Thymus (tissue), 11 donors: Measurements from ENCODE around the gene CYB561. TPM values are rescaled to one million over a fixed set of nuclear protein-coding genes. Genes with fewer than 3 reads are reported as not detected.

Source experiments
- DNase-seq, 9 donors: peaks; one replicate each; pipeline ENCODE4 v3.0.0-alpha.2; 2013; ENCODE audit warnings: low spot score in 9 of 9, low read depth in 6 of 9, missing footprints in 1 of 9
- H3K27ac ChIP-seq, 2 donors: one replicate each; pipeline ENCODE4 v1.5.1; 2013; ENCODE audit warnings: control low read depth in 1 of 2, low read depth in 1 of 2, low read length in 1 of 2, mild to moderate bottlenecking in 1 of 2, moderate library complexity in 1 of 2
- H3K27me3 ChIP-seq, 2 donors: one replicate each; pipeline ENCODE4 v1.5.1; 2013; ENCODE audit warnings: low read length in 1 of 2; ENCODE audit not compliant: control insufficient read depth in 2 of 2, insufficient read depth in 1 of 2
- H3K36me3 ChIP-seq, 2 donors: one replicate each; pipeline ENCODE4 v1.5.1; 2013; ENCODE audit warnings: low read length in 1 of 2, mild to moderate bottlenecking in 1 of 2, moderate library complexity in 1 of 2; ENCODE audit not compliant: control insufficient read depth in 2 of 2, insufficient read depth in 2 of 2
- H3K4me1 ChIP-seq, 2 donors: one replicate each; pipeline ENCODE4 v1.5.1; 2013; ENCODE audit warnings: low read length in 2 of 2; ENCODE audit not compliant: control insufficient read depth in 2 of 2, insufficient read depth in 2 of 2
- H3K4me3 ChIP-seq, 2 donors: one replicate each; pipeline ENCODE4 v1.5.1; 2013; ENCODE audit warnings: low read length in 2 of 2, control low read depth in 1 of 2, mild to moderate bottlenecking in 1 of 2
- H3K9me3 ChIP-seq, 2 donors: one replicate each; pipeline ENCODE4 v1.5.1; 2013; ENCODE audit warnings: low read length in 1 of 2, mild to moderate bottlenecking in 1 of 2; ENCODE audit not compliant: control insufficient read depth in 2 of 2, insufficient read depth in 1 of 2
- WGBS: extraction: QIAGEN DNeasy Blood & Tissue Kit; methylation state at CpG from one replicate; pipeline ENCODE4 v1.1.7; 2013; 5-methylcytosine and 5-hydroxymethylcytosine counted together
- polyA plus RNA-seq: library from polyadenylated mRNA; stranded (reverse); fragments of 200-250 nt; gene quantifications from one replicate; pipeline ENCODE4 v1.2.3, GENCODE V29; 2013
- total RNA-seq: library from RNA; stranded (reverse); fragments of 120-200 nt; gene quantifications from one replicate; pipeline ENCODE4 v1.2.4, GENCODE V29; 2013
- donor health status: healthy.

CYB561 gene
- total and polyA plus RNA-seq, 2 donors, result 2.6 to 7.8 TPM

DNA sequence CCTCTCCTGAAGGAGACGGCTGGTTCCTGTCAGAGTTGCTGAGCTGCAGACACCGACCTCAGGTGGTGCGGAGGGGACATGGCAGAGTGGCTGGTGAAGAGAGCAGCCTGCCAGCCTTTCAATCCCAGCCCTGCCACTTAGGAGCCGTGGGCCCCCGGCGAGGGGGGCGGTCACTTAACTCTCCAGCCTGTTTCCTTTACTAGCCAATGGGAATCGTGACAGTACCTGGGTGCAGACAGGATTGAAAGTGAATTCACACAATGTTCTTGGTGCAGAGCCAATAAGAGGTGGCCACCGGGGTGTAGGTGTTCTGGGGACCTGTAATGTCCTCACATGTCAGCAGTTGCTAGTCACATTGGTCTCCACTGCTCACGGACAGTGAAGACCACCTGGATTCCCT lies 44.2 kb upstream of the CYB561 start:
- no peak overlapping the region for H3K27ac ChIP-seq
- H3K36me3 ChIP-seq, result no peaks in the 10 kb centered on the region
- H3K27me3 ChIP-seq, result no peaks in the 10 kb centered on the region
- DNase-seq, result no peak
- no peaks in the 10 kb centered on the region for H3K4me1 ChIP-seq
- H3K9me3 ChIP-seq, result no peaks in the 10 kb centered on the region
- 93% methylated on average over 10 of the region's 10 CpGs for WGBS
- no peak overlapping the region for H3K4me3 ChIP-seq

DNA sequence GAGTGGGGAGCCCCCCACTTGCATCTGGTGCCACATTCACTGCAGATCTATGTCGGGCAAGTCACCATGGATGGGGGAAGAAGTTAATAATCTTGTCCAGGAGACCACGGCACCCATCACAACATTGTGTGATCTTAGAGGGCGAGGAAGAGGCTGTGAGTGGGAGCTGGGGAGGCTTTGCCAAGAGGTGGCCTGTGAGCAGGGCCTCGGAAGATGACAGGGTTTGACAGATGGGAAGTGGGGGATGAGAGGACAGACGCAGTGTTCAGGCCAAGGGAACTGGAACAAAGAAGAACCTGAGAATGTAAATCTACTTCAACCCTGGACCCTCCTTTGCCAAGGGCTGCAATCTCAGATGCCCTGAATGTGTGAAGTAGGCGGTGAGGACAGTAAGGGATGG lies 43.2 kb upstream of the CYB561 start:
- 97% methylated on average over 6 of the region's 6 CpGs for WGBS
- Histone ChIP-seq H3K4me1 (no peaks in the 10 kb centered on the region), H3K27me3 (no peaks in the 10 kb centered on the region), H3K27ac (no peak overlapping the region), H3K4me3 (no peak overlapping the region), H3K36me3 (no peaks in the 10 kb centered on the region), H3K9me3 (peaks cover 0 to under 1% of the 10 kb centered on the region in 2 donors)
- DNase-seq, result no peak

DNA sequence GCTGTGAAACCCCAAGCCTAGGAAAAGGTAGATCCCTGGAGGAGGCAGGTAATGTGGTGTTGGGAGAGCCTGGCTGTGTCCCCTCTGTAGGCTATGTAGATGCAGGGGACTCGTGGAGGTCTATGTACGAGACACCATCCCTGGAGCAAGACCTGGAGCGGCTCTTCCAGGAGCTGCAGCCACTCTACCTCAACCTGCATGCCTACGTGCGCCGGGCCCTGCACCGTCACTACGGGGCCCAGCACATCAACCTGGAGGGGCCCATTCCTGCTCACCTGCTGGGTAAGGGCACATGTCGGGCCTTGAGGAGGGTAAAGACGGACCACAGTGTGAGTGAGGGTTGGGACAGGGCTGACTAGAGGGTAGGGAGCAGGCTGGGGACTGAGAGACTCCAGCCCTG lies 42.7 kb upstream of the CYB561 start:
- no peak overlapping the region for H3K27ac ChIP-seq
- H3K4me3 ChIP-seq, result no peak overlapping the region
- peaks cover 0 to 2% of the 10 kb centered on the region in 2 donors for H3K9me3 ChIP-seq
- H3K27me3 ChIP-seq, result no peaks in the 10 kb centered on the region
- no peaks in the 10 kb centered on the region for H3K4me1 ChIP-seq
- DNase-seq, result no peak
- no peaks in the 10 kb centered on the region for H3K36me3 ChIP-seq
- WGBS, result 93% methylated on average over 10 of the region's 10 CpGs

DNA sequence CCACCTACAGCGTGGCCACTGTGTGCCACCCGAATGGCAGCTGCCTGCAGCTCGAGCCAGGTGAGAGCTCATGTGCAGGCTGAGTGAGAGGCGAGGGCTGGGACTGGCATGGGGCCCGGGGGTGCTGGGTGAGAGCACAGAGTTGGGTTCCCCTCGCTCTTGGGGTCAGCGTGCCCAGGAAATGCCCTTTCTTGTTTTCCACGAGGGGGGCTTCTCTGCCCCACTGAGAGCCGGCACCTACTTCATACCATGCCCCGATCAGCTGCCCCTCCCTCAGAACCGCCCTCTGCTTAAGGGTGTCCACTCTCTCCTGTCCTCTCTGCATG lies 40.9 kb upstream of the CYB561 start:
- DNase-seq, result no peak
- WGBS, result 95% methylated on average over 11 of the region's 11 CpGs
- Histone ChIP-seq H3K27ac (no peak overlapping the region), H3K4me1 (no peaks in the 10 kb centered on the region), H3K9me3 (peaks cover 0 to 2% of the 10 kb centered on the region in 2 donors), H3K36me3 (no peaks in the 10 kb centered on the region), H3K4me3 (no peak overlapping the region), H3K27me3 (no peaks in the 10 kb centered on the region)

DNA sequence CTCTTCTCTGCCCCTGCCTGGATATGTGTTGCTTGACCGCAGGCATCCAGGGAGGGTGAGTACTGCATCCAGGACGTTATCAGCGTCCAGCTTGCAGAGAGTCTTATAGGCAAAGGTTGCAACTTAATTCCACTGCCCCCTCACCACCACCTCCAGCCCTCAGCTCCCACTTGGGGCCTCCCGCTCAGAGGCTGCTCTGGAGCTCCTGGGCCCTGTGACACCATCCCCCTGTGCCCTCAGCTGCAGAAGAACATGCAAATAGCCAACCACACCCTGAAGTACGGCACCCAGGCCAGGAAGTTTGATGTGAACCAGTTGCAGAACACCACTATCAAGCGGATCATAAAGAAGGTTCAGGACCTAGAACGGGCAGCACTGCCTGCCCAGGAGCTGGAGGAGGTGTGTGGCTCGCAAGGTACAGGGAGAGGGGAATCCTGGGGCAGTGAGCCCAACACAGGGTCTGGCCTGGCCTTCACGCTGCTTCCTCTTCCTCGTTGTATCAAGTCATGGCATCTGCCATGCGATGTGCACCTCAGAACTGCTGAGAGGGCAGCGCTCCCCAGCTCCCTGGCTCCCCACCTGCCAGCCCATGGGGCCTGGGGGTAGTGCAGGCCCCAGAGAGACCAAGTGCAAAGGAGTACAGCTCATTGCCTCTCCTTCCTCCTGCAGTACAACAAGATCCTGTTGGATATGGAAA lies 40.4 kb upstream of the CYB561 start:
- H3K27ac ChIP-seq, result no peak overlapping the region
- 95% methylated on average over 12 of the region's 12 CpGs for WGBS

DNA sequence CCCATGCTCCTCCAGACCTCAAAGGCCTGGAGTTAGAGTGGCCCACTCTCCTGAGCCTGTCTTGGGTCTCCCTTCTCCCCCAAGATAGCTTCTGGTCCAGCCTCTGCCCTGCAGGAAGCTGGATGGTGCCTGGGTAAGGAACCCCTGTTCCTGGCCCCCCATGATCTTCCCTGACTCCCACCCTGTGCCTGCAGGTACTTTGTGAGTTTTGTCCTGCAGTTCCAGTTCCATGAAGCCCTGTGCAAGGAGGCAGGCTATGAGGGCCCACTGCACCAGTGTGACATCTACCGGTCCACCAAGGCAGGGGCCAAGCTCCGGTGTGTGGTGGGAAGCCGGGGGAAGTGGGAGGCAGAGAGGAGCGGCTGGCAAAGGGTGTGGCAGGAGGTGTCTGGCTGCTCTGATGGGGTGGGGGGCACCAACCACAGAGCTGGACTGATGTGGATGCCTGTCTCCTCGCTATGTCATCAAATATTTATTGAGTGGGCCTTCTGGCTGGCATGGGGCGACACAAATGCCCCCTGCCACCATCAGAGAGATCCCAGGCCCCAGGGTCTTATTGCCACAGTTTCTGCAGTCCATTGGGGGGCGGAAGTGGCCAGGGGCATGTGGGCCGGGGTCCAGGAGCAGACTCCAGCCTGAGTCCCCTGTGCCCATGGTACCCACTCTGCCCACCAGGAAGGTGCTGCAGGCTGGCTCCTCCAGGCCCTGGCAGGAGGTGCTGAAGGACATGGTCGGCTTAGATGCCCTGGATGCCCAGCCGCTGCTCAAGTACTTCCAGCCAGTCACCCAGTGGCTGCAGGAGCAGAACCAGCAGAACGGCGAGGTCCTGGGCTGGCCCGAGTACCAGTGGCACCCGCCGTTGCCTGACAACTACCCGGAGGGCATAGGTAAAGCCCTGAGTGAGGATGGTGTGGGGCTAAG lies 37.8 kb upstream of the CYB561 start:
- no peak overlapping the region for H3K27ac ChIP-seq
- 98% methylated on average over 16 of the region's 16 CpGs for WGBS

More for the DNA sequence above, 40.4 kb upstream of the CYB561 start:
- H3K4me3 ChIP-seq, result no peak overlapping the region
- H3K36me3 ChIP-seq, result no peaks in the 10 kb centered on the region
- H3K9me3 ChIP-seq, result peaks cover 0 to 2% of the 10 kb centered on the region in 2 donors
- DNase-seq, result no peak
- no peaks in the 10 kb centered on the region for H3K4me1 ChIP-seq
- no peaks in the 10 kb centered on the region for H3K27me3 ChIP-seq

DNA sequence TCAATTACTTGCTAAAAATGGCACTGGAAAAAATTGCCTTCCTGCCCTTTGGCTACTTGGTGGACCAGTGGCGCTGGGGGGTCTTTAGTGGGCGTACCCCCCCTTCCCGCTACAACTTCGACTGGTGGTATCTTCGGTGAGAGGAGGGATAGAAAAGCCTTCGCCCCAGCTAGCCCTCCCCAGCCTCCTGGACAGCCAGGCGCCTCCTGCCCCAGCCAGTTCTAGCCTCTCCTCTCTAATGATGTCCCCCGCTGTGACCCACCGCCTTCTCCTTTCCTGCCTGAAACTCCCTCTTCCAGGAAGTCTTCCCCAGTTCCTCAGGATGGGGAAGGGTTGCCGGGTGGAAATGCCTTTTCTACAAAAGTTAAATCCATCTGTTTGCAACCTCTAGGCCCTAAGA lies 36.9 kb upstream of the CYB561 start:
- DNase-seq, result no peak
- peaks cover 1 to 21% of the 10 kb centered on the region in 2 donors for H3K27me3 ChIP-seq
- H3K27ac ChIP-seq, result no peak overlapping the region

More for the DNA sequence above, 37.8 kb upstream of the CYB561 start:
- no peaks in the 10 kb centered on the region for H3K4me1 ChIP-seq
- H3K4me3 ChIP-seq, result no peak overlapping the region
- H3K27me3 ChIP-seq, result peaks cover 0 to 12% of the 10 kb centered on the region in 2 donors
- H3K9me3 ChIP-seq, result peaks cover 0 to 2% of the 10 kb centered on the region in 2 donors
- no peaks in the 10 kb centered on the region for H3K36me3 ChIP-seq
- no peak for DNase-seq

DNA sequence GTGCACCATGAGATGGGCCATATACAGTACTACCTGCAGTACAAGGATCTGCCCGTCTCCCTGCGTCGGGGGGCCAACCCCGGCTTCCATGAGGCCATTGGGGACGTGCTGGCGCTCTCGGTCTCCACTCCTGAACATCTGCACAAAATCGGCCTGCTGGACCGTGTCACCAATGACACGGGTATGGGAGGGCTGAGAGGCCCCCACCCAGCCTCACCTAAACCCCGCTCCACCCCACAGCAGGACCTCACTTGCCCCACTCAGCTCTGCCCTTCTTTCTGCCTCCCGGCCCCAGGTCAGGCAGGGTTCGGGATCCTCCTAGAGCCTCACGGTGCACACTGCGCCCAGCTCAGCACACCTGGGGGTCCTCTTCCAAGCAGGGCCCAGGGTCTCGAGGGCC lies 36.4 kb upstream of the CYB561 start:
- 97% methylated on average over 16 of the region's 16 CpGs for WGBS
- DNase-seq, result no peak
- H3K27me3 ChIP-seq, result peaks cover 7 to 26% of the 10 kb centered on the region in 2 donors
- H3K4me1 ChIP-seq, result peaks cover under 1 to 11% of the 10 kb centered on the region in 2 donors
- H3K4me3 ChIP-seq, result no peak overlapping the region
- no peak overlapping the region for H3K27ac ChIP-seq
- H3K36me3 ChIP-seq, result no peaks in the 10 kb centered on the region
- peaks cover 0 to 2% of the 10 kb centered on the region in 2 donors for H3K9me3 ChIP-seq

More for the DNA sequence above, 36.9 kb upstream of the CYB561 start:
- peaks cover 0 to 5% of the 10 kb centered on the region in 2 donors for H3K4me1 ChIP-seq
- 96% methylated on average over 10 of the region's 10 CpGs for WGBS
- H3K36me3 ChIP-seq, result no peaks in the 10 kb centered on the region
- peaks cover 0 to 2% of the 10 kb centered on the region in 2 donors for H3K9me3 ChIP-seq
- no peak overlapping the region for H3K4me3 ChIP-seq

DNA sequence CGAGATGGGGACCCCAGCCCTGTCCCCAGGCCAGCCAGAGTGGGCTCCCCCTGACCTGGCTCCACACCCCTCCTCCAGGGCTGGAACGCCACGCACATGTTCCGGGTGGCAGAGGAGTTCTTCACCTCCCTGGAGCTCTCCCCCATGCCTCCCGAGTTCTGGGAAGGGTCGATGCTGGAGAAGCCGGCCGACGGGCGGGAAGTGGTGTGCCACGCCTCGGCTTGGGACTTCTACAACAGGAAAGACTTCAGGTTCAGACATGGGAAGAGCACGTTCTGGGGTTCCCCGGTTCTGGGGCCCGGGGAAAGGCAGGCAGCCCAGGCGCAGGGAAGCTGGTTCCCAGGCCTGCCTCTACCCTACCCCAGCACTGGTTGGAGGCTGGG lies 35.4 kb upstream of the CYB561 start:
- WGBS, result 95% methylated on average over 16 of the region's 16 CpGs
- Histone ChIP-seq H3K4me1 (peaks cover 6 to 14% of the 10 kb centered on the region in 2 donors), H3K27me3 (peaks cover 15 to 35% of the 10 kb centered on the region in 2 donors), H3K36me3 (no peaks in the 10 kb centered on the region), H3K27ac (no peak overlapping the region), H3K9me3 (peaks cover 0 to 2% of the 10 kb centered on the region in 2 donors), H3K4me3 (no peak overlapping the region)
- no peak for DNase-seq
